ENCODE data around the gene NR1D2. TPM values are rescaled to one million over a fixed set of nuclear protein-coding genes. Genes with fewer than 3 reads are reported as not detected.

NR1D2 gene
- total RNA-seq, 1 donor from 2014 or later: 17.2 TPM

DNA sequence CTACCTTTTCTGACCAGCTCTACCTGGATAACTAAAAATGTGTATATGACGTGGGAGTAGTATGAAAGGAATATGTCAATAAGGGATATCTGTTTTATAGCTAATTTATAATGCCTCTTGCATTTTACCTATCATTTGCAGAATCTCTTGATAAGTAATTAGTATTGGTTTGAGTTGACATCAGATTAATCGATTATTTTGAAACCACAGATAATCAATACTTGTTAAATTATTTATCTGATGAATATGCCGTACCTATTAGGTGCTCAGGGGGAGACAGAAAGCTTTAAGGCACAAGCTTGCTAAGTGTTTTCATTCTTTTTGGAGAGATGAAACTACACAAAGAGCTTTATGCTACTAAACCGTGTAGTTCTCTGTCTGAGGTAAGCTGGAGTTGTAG is 24.3 kb downstream of the NR1D2 start:
- Mint-ChIP-seq H3K27me3 (ENCODE audit: unreplicated experiment) (peaks cover 1% of the 10 kb centered on the region), H3K27ac (ENCODE audit: unreplicated experiment) (no peak overlapping the region), H3K4me1 (ENCODE audit: unreplicated experiment) (no peaks in the 10 kb centered on the region), H3K4me3 (ENCODE audit: unreplicated experiment) (no peak overlapping the region), H3K36me3 (ENCODE audit: low read depth, unreplicated experiment) (peaks cover 11% of the 10 kb centered on the region), H3K9me3 (ENCODE audit: unreplicated experiment) (no peaks in the 10 kb centered on the region)
- DNase-seq (ENCODE audit: low spot score): no peak
- TF ChIP-seq, protein P1, sequence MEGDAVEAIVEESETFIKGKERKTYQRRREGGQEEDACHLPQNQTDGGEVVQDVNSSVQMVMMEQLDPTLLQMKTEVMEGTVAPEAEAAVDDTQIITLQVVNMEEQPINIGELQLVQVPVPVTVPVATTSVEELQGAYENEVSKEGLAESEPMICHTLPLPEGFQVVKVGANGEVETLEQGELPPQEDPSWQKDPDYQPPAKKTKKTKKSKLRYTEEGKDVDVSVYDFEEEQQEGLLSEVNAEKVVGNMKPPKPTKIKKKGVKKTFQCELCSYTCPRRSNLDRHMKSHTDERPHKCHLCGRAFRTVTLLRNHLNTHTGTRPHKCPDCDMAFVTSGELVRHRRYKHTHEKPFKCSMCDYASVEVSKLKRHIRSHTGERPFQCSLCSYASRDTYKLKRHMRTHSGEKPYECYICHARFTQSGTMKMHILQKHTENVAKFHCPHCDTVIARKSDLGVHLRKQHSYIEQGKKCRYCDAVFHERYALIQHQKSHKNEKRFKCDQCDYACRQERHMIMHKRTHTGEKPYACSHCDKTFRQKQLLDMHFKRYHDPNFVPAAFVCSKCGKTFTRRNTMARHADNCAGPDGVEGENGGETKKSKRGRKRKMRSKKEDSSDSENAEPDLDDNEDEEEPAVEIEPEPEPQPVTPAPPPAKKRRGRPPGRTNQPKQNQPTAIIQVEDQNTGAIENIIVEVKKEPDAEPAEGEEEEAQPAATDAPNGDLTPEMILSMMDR (IDR thresholded peaks at IDR 0.05; ENCODE audit: unreplicated experiment): no peak

DNA sequence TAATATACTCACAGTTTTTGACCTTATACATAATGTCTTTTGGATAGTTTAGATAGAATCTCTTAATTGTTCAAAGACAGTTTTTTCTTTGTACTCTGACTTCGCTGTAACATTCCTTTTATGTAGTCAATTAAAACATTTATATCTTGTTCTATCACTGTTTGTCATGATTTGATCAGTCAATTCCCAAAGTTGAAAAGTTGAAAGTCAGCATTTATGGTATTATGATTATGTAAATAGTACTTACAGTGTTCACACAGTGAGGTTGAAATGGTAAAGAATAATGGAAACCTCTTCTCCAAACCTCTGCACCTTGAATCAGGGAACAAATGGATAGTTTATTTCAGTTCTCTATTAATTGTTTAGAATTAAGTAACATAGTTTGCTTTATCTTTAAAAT is 26.6 kb downstream of the NR1D2 start:
- H3K4me3 Mint-ChIP-seq (ENCODE audit: unreplicated experiment): no peak overlapping the region
- H3K27me3 Mint-ChIP-seq (ENCODE audit: unreplicated experiment): peaks cover 1% of the 10 kb centered on the region
- no peaks in the 10 kb centered on the region for H3K9me3 Mint-ChIP-seq (ENCODE audit: unreplicated experiment)
- no peak for DNase-seq (ENCODE audit: low spot score)
- H3K27ac Mint-ChIP-seq (ENCODE audit: unreplicated experiment): no peak overlapping the region
- H3K36me3 Mint-ChIP-seq (ENCODE audit: low read depth, unreplicated experiment): peaks cover 16% of the 10 kb centered on the region
- H3K4me1 Mint-ChIP-seq (ENCODE audit: unreplicated experiment): no peaks in the 10 kb centered on the region
- TF ChIP-seq, protein P1 (IDR thresholded peaks at IDR 0.05; ENCODE audit: unreplicated experiment): no peak

- Mint-ChIP-seq H3K4me1 (ENCODE audit: unreplicated experiment) (no peaks in the 10 kb centered on the region), H3K36me3 (ENCODE audit: low read depth, unreplicated experiment) (peaks cover 8% of the 10 kb centered on the region), H3K27me3 (ENCODE audit: unreplicated experiment) (no peaks in the 10 kb centered on the region), H3K9me3 (ENCODE audit: unreplicated experiment) (no peaks in the 10 kb centered on the region), H3K27ac (ENCODE audit: unreplicated experiment) (no peak overlapping the region), H3K4me3 (ENCODE audit: unreplicated experiment) (no peak overlapping the region)
- no peak for DNase-seq (ENCODE audit: low spot score)
- TF ChIP-seq, protein P1 (IDR thresholded peaks at IDR 0.05; ENCODE audit: unreplicated experiment): no peak
These were observed 31.5 kb downstream of the NR1D2 start for GRCh38 chr3:23976555-23976954.

DNA sequence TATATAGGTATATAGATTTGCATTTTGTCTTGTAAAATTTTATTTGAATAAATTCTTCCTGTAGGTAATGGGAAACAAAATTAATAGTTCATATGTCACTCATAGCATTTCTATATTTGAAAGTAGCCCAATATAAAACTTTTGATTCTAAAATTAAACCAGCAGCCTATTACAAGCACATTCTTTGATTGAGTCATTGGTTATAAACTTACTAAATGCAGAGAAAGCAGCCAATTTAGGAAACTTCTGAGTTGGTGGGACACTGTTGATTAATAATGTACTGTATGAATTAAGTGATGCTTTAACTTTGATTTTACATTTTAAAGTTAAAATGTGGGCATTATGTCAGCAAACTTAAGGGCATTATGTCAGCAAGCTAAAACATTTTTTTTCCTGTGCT is 34.5 kb downstream of the NR1D2 start:
- Mint-ChIP-seq H3K27ac (ENCODE audit: unreplicated experiment) (no peak overlapping the region), H3K9me3 (ENCODE audit: unreplicated experiment) (no peaks in the 10 kb centered on the region), H3K4me1 (ENCODE audit: unreplicated experiment) (peaks cover 3% of the 10 kb centered on the region), H3K4me3 (ENCODE audit: unreplicated experiment) (no peak overlapping the region), H3K27me3 (ENCODE audit: unreplicated experiment) (no peaks in the 10 kb centered on the region), H3K36me3 (ENCODE audit: low read depth, unreplicated experiment) (peaks cover 8% of the 10 kb centered on the region)
- no peak for DNase-seq (ENCODE audit: low spot score)
- TF ChIP-seq, protein P1 (IDR thresholded peaks at IDR 0.05; ENCODE audit: unreplicated experiment): no peak

- Mint-ChIP-seq H3K27ac (ENCODE audit: unreplicated experiment) (no peak overlapping the region), H3K36me3 (ENCODE audit: low read depth, unreplicated experiment) (peaks cover 5% of the 10 kb centered on the region), H3K4me1 (ENCODE audit: unreplicated experiment) (peaks cover 3% of the 10 kb centered on the region), H3K4me3 (ENCODE audit: unreplicated experiment) (no peak overlapping the region), H3K9me3 (ENCODE audit: unreplicated experiment) (no peaks in the 10 kb centered on the region), H3K27me3 (ENCODE audit: unreplicated experiment) (no peaks in the 10 kb centered on the region)
- DNase-seq (ENCODE audit: low spot score): no peak
- TF ChIP-seq, protein P1 (IDR thresholded peaks at IDR 0.05; ENCODE audit: unreplicated experiment): no peak
These were observed 36.0 kb downstream of the NR1D2 start for GRCh38 chr3:23981136-23981535.
